Right ventricle myocardium superior (tissue), 1 donor: ENCODE data around the gene SPTBN4. TPM values are rescaled to one million over a fixed set of nuclear protein-coding genes. Genes with fewer than 3 reads are reported as not detected.
"Not testable (repeated sequence)": the region's sequence is repeated elsewhere in the genome, so short reads cannot be mapped to it uniquely, and the experiment has no call there.

Source experiments
- ATAC-seq: fragments of 200-7000 bp; cut with Tn5 transposase; one replicate; pipeline ENCODE4 v1.9.1; 2020; ENCODE audit warnings: mild to moderate bottlenecking; ENCODE audit not compliant: poor library complexity
- DNase-seq: peaks from one replicate; pipeline ENCODE4 v3.0.0-alpha.2; 2020
- intact Hi-C: fragments of 100-400 bp; cut with DNase I; formaldehyde crosslinking; loops from one replicate; pipeline ENCODE4 v1.11.2; 2022
- total RNA-seq: library from RNA; stranded (reverse); fragmentation: NEBNext Ultra II Directional; extraction: Animal tissue kit (Norgen Biotek cat#: 25700); gene quantifications from one replicate; pipeline ENCODE4 v1.2.1, GENCODE V29; 2021
- donor health status: DM: no; HTN: yes; CAD: no; lungs with severe emphysema.

SPTBN4 gene
- total RNA-seq, 1 donor from 2014 or later: 4.5 TPM

DNA sequence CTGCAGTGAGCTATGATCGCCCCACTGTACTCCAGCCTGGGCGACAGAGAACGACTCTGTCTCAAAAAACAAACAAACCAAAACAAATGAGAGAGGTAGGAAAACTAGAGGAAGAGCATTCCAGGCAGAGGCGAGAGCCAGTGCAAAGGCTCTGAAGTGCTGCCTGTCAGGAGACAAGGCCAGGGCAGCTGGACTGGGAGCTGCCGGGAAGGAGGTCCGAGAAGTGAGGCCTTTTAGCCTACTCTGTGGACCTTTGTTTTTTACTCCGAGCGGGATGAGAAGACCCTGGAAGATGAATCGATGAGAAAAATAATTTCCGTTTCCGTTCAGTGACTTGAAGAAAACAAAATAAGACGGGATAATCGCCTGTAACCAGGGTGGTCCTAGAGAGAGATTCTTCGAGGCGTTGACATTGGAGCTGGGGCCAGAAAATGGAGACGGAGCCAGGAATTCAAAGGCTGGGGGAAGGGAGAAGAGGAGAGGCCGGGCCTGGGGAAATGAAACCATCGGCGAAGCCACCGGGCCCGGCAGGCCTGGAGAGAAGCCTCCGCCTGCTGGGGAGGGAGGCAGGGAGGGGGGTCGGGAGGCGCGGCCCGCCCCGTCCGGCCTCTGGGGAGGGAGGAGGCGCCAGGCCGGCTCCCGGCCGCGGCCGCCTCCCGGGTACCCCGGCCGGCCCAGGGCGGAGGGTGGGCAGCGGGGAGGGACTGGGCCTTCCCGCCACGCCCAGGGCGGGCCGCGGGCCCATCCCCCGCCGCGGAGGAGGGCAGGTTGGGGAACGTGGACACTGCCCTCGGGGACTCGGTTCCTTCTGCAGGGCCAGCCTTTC, 33.2 kb upstream of the SPTBN4 start:
- DNase-seq (peak; percentile 92), ATAC-seq (peak; percentile 99)
- intact Hi-C loops: no loop called here

- no peak for ATAC-seq
- intact Hi-C loops: no loop called here
- DNase-seq: no peak
Measured at GRCh38 chr19:40438284-40438683, 28.5 kb upstream of the SPTBN4 start.

- ATAC-seq: no peak
- intact Hi-C loops: loop anchor here (10.0 kb wide), 1 partner anchor 97 kb away; the partner anchor contains the start of genes C19orf47 and PLD3
- no peak for DNase-seq
Measured at GRCh38 chr19:40441719-40442253, 25.0 kb upstream of the SPTBN4 start.

DNA sequence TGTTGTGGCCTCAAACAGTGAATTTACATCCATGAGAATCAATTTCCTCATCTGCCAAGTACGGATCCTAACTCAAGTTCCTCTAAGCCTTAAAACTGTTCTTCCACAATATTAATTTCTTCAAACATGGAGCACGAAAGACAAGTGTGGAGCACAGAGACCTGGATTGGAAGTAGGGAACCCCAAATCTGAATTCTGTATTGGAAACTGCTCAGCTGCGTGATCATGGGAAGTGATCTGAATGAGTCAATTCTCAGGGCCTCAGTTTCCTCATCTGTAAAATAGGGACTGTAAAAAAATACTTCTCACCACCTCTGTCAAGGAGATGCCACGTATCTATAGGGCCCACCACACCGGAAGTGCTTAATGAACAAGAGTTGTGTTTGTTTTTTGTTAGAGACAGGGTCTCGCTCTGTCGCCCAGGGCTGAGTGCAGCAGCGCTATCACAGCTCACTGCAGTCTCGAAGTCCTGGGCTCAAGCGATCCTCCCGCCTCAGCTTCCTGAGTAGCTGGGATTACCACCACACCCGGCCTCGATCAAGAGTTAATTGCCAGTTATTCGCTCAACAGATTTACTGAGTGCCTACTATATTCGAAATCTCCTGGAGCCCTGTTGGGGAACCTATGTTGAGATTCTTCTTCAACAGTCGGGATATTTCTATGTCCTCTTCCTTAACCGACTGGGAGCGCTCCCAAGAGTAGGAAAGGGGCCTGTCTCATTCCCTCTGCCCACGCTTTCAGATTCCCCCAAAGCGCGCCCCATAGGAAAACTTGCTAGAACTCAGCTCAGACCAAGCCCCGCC, 24.3 kb upstream of the SPTBN4 start:
- intact Hi-C loops: loop anchor here (10.0 kb wide), 1 partner anchor 98 kb away; the partner anchor contains the start of genes C19orf47 and PLD3
- DNase-seq: no peak

DNA sequence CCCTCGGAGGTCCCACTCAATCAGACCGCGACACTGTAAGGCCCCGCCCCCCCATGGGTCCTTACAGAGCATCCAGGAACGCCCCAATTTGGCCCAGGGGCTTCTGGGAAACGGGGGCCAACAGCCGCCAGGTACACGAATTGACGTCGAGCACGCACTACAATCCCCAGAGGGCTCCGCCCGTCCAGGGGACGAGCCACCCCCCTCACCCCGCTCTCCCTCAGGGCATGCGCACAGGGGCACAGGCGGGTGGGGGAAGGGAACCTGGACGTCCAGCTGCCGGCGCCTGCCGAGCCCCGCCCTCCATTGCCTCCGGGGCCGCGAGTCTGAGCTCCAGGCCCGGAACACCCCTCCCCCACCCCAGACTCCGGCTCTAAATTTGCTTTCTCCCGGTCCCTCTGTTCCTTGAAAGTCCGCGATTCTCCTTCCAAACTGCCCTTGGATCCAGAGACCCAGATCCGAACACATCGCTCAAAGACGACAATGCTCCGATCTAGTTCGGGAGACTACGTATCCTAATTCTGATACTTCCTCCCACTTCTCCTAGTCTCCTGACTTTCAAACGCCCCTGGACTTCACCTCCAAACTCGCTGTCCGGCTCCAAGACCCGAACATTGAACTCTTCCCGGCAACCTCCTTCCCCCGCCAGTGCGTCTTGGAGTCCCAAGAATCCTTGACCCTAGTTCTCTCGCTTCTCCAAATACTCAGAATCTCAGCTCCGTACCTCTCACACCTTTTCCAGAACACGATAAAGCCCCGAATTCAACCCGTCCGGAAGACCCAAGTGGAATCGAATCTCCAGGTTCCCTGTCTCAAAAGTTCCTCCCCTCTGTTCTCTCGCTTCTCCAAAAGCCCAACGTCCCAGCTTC, 23.4 kb upstream of the SPTBN4 start:
- intact Hi-C loops: loop anchor here (10.0 kb wide), 1 partner anchor 99 kb away; the partner anchor contains the start of genes C19orf47 and PLD3
- peak; percentile 100 for DNase-seq
- ATAC-seq: peak; percentile 87

More for the DNA sequence above, 24.3 kb upstream of the SPTBN4 start:
- ATAC-seq: no peak

GRCh38 chr19:40444000-40444824, 22.6 kb upstream of the SPTBN4 start, which contains the start of gene SERTAD3:
Gene SERTAD3, minus strand, starts transcription at chr19:40444335. Its CDS starts 2,255 bp downstream, at chr19:40442080.
- DNase-seq (peak; percentile 99), ATAC-seq (peak; percentile 89)
- intact Hi-C loops: loop anchor here (10.0 kb wide), 1 partner anchor 99 kb away; the partner anchor contains the start of genes C19orf47 and PLD3

GRCh38 chr19:40444825-40445312, 21.9 kb upstream of the SPTBN4 start:
- DNase-seq (no peak), ATAC-seq (no peak)
- intact Hi-C loops: loop anchor here (10.0 kb wide), 1 partner anchor 100 kb away; the partner anchor contains the start of genes C19orf47 and PLD3

DNA sequence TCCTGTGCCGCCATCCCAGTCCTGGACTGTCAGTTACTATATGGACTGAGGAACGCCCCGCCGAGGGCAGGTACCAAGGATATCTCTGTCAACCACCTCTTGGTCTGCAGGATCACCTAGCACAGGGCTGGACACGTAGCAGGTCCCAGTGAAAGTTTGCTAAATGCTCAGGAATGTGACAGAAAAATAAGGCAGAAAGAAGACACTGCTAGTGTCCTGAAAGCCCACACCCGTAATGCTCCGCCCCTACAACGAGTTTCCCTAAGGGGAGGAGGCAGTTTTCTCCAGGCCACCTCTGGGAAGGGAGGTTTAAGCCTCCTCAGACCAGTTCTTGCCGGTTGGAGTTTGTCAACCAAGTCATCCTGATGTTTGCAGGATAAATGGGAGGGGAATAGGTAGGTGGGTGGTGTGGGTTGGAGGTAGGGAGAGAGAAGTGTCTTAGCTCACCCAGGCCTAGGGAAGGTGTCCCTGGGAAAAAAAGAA, 21.0 kb upstream of the SPTBN4 start:
- ATAC-seq (no peak), DNase-seq (no peak)
- intact Hi-C loops: loop anchor here (10.0 kb wide), 1 partner anchor 101 kb away; the partner anchor contains the start of genes C19orf47 and PLD3

DNA sequence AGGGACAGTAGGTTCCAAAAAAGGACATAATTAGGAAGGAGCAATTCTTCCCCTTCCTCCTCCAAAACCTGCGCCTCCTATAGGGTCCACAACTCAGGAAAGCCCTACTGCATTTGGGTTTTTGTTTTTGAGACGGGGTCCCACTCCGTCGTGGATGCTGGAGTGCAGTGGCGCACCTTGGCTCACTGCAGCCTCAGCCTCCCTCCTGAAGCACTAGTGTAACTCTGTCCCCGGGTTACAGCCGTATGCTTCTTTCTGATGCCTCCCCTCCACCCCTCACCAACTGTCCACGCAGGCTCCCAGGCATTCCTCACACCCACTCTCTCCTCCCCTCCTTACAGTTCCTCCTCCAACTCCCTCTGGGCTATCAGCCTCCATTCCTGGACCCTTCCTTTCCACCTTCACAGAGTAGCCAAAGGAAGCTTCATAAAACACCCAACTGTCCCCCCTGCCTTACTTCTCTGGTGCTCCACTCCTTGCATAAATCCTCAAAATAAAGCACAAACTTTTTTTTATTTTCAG, 20.5 kb upstream of the SPTBN4 start:
- intact Hi-C loops: loop anchor here (10.0 kb wide), 1 partner anchor 102 kb away; the partner anchor contains the start of genes C19orf47 and PLD3
- DNase-seq (no peak), ATAC-seq (no peak)

- DNase-seq (no peak), ATAC-seq (no peak)
- intact Hi-C loops: loop anchor here (10.0 kb wide), 1 partner anchor 105 kb away; the partner anchor contains the start of genes C19orf47 and PLD3
Measured at GRCh38 chr19:40449506-40449905, 17.3 kb upstream of the SPTBN4 start.

GRCh38 chr19:40450664-40451063, 16.1 kb upstream of the SPTBN4 start:
- no peak for ATAC-seq
- intact Hi-C loops: no loop called here
- DNase-seq: no peak

DNA sequence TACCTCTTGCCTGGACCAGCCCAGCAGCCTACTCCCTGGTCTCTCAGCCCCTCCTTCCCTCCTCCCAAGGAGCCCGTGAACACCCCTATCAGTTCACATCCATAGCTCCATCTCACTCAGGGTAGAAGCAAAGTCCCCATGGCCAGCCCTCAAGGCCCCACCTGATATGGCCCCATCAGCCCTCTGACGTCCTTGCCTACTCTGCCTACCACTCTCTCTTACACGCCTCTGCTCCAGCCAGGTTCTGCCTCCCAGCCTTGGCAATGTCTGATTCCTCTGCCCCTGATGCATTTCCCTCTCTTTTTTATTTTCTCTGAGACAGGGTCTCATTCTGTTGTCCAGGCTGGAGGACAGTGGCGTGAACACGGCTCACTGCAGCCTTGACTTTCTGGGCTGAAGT, 14.8 kb upstream of the SPTBN4 start:
- ATAC-seq (no peak), DNase-seq (no peak)
- intact Hi-C loops: no loop called here

DNA sequence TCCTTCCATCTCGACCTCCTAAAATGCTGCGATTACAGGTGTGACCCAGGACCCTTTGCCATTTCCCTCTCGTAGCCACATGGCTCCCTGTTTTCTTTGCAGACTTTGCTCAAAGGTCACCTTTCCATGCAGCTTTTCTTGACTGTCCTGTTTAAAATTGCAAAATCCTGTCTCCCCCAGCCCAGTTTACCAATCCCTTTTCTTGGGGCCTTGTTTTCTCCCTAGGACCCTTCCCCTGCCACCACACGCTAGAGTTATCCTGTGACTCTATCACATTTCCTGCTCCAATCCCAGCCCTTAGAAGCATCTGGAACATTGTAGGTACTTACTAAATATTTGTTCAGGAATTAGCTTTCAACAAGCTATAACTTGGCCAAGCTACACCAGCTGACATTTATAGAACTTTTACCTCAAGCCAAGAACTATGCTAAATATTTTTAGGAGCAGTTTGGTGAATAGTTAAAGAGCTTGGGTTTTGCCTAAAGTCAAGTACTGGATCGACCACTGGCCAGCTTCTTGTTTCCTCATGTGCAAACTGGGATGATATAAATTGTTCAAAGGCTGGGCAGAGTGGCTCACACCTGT, 13.6 kb upstream of the SPTBN4 start:
- intact Hi-C loops: no loop called here
- ATAC-seq (no peak), DNase-seq (no peak)

DNA sequence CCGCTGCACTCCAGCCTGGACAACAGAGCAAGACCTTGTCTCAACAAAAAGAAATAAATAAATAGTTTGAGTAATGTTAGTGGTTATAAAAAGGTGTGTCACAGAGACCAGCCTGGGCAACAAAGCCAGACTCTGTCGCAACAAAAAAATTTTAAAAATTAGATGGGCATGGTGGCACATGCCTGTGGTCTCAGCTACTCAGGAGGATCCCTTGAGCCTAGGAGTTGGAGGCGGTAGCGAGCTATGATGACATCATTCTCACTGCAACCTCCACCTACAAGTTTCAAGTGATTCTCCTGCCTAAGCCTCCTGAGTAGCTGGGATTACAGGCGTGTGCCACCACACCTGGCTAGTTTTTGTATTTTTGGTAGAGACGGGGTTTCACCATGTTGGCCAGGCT, 12.9 kb upstream of the SPTBN4 start:
- intact Hi-C loops, DNase-seq, ATAC-seq: not testable (repeated sequence)

DNA sequence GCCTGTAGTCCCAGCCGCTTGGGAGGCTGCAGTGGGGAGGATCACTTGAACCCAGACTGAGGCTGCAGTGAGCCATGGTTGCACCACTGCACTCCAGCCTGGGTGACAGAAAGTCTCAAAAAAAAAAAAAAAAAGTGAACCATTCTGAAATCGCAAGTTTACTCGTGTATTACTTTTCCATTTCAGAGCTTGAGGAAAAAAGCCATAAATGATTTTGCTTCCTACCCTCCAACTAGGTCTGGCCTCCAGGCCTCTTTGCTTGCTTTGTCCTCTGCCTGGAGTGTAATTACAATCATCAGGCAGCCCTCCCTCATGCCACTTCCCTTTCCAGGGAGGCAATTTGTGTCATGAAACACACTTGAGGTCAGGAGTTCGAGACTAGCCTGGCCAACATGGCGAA, 9.8 kb upstream of the SPTBN4 start:
- ATAC-seq (no peak), DNase-seq (no peak)
- intact Hi-C loops: no loop called here

DNA sequence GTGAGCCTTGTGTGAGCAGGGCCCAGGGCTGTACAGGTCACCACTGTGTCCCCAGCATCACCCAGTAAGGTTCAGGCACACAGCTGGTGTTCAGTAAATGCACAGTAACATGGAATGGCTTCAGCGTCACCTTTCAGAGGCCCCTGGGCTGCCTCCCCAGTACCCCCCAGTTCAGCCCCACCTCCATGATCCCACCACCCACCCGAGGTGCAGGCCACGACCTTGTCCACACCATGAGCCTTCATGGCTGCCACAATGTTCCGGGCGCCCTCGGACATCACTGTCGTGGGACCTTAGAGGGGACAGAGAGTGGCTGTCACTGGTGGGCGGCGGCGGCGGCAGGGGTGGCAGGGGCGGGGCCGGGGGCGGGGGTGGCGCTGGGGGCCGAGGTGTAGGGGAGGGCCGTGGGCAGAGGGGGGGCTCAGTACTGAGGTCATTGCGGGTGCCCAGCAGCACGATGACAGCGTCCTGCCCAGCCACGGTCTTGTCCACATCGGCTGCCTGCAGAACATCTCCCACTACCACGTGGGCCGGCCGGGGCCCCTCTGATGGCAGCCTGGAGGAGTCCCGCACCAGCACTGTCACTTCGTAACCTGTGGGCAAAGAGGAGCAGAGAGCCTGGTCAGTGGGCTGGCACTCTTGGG, 8.7 kb upstream of the SPTBN4 start:
- DNase-seq: no peak

More for the DNA sequence above, 8.7 kb upstream of the SPTBN4 start:
- intact Hi-C loops: no loop called here
- ATAC-seq: no peak
